Measurements from ENCODE around the gene AK6.

DNA sequence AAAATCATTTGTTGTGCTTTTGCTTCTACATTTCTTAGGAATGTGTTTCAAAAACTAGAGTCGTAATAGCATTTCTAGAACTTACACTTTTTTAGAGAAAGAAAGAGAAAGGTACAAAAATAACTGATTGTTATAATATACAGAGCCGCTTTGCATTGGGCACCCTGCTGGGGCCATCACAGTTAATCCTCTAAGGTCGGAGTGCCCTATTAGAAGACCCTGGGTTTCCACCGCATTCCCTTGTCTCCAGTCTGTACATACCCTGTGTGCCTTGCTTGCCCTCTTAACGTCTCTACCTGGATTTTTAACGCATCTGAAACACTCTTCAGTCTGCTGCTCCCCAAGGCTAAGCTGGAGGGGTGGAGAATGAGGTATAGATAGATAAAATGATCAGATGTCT is 46.9 kb upstream of the AK6 start:
- no peak for TF ChIP-seq POLR2A (IDR thresholded peaks at IDR 0.05; ENCODE audit: low read length)
- TF ChIP-seq GATA1 (IDR thresholded peaks at IDR 0.05; ENCODE audit: low read depth, low read length), result no peak

Data from erythroblast (primary cell).